Lung (tissue), 12 donors: ENCODE data around the gene ZNHIT2. TPM values are rescaled to one million over a fixed set of nuclear protein-coding genes. Genes with fewer than 3 reads are reported as not detected.

Experiments used
- ATAC-seq: fragments of 200-7000 bp; cut with Tn5 transposase; one replicate; pipeline ENCODE4 v1.9.1; 2020; ENCODE audit warnings: moderate number of reproducible peaks; ENCODE audit not compliant: insufficient read depth, low FRiP score
- DNase-seq, 3 donors: peaks; one replicate each; pipeline ENCODE4 v3.0.0-alpha.2; 2013 to 2017
- H3K27ac ChIP-seq, 2 donors: one replicate each; pipeline ENCODE4 v1.5.1; 2013; ENCODE audit warnings: mild to moderate bottlenecking in 2 of 2, moderate library complexity in 2 of 2, control low read depth in 1 of 2, inconsistent platforms in 1 of 2, low read depth in 1 of 2, low read length in 1 of 2
- H3K27me3 ChIP-seq, 3 donors: one replicate each; pipeline ENCODE4 v1.5.1; 2013; ENCODE audit warnings: low read length in 2 of 3; ENCODE audit not compliant: control insufficient read depth in 3 of 3, insufficient read depth in 3 of 3
- H3K36me3 ChIP-seq, 4 donors: one replicate each; pipeline ENCODE4 v1.5.1; 2013; ENCODE audit warnings: low read length in 4 of 4, mild to moderate bottlenecking in 1 of 4, moderate library complexity in 1 of 4; ENCODE audit not compliant: control insufficient read depth in 4 of 4, insufficient read depth in 4 of 4
- H3K4me1 ChIP-seq, 5 donors: one replicate each; pipeline ENCODE4 v1.5.1; 2013; ENCODE audit warnings: low read length in 5 of 5, mild to moderate bottlenecking in 2 of 5, moderate library complexity in 1 of 5; ENCODE audit not compliant: control insufficient read depth in 5 of 5, insufficient read depth in 5 of 5
- H3K4me3 ChIP-seq: one replicate; pipeline ENCODE4 v1.5.1; 2013; ENCODE audit warnings: mild to moderate bottlenecking, control low read depth, moderate library complexity
- H3K9ac ChIP-seq, 2 donors: one replicate each; pipeline ENCODE4 v1.5.1; 2013; ENCODE audit warnings: low read length in 2 of 2, control low read depth in 1 of 2; ENCODE audit not compliant: insufficient read depth in 1 of 2
- H3K9me3 ChIP-seq, 4 donors: one replicate each; pipeline ENCODE4 v1.5.1; 2013; ENCODE audit warnings: low read length in 3 of 4, mild to moderate bottlenecking in 1 of 4, moderate library complexity in 1 of 4; ENCODE audit not compliant: control insufficient read depth in 4 of 4, insufficient read depth in 3 of 4
- WGBS, 2 donors: extraction: QIAGEN DNeasy Blood & Tissue Kit; methylation state at CpG; one replicate each; pipeline ENCODE4 v1.1.7; 2013; 5-methylcytosine and 5-hydroxymethylcytosine counted together
- polyA plus RNA-seq, 2 donors: library from polyadenylated mRNA; stranded (reverse); fragments of 200-250 nt; gene quantifications; one replicate each; pipeline ENCODE4 v1.2.1, GENCODE V29; 2013
- total RNA-seq, 2 donors: library from RNA; depleted of rRNA in 1 of 2; stranded (reverse); fragments of >200 nt in 1 of 2; gene quantifications; one replicate each; pipeline ENCODE4 v1.2.1, GENCODE V29; 2014 to 2021
- TF ChIP-seq, protein P1 (sequence below): IDR thresholded peaks from 2 replicates; pipeline ENCODE4 v1.5.1; 2012; ENCODE audit warnings: mild to moderate bottlenecking; ENCODE audit errors: control extremely low read depth, extremely low read depth
- donor health status: control.
- donor health status: control.
- donor health status: Bipolar disorder and iron deficiency.
- donor health status: healthy.
- donor health status: DM: yes; HTN: yes; CAD: no.

The ZNHIT2 gene
- total and polyA plus RNA-seq, 4 donors: 6.3 to 23.7 (median 19.5) TPM

DNA sequence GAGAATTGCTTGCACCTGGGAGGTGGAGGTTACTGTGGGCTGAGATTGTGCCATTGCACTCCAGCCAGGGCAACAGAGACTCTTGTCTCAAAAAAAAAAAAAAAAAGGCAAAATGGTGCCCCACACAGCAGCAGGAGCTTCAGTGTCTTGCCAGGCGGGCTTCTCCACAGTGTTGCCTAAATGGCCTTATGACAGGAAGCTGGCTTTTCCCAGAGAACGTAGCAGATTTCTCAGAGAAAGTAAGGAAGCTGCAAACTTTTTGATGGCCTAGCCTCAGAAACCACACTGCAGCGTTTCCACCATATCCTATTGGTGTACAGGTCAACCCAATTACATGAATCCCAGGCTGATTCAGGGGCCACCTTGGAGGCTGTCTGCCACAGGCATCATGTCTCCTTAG is 39.8 kb upstream of the ZNHIT2 start:
- DNase-seq (no peak), ATAC-seq (no peak)
- TF ChIP-seq, protein P1, sequence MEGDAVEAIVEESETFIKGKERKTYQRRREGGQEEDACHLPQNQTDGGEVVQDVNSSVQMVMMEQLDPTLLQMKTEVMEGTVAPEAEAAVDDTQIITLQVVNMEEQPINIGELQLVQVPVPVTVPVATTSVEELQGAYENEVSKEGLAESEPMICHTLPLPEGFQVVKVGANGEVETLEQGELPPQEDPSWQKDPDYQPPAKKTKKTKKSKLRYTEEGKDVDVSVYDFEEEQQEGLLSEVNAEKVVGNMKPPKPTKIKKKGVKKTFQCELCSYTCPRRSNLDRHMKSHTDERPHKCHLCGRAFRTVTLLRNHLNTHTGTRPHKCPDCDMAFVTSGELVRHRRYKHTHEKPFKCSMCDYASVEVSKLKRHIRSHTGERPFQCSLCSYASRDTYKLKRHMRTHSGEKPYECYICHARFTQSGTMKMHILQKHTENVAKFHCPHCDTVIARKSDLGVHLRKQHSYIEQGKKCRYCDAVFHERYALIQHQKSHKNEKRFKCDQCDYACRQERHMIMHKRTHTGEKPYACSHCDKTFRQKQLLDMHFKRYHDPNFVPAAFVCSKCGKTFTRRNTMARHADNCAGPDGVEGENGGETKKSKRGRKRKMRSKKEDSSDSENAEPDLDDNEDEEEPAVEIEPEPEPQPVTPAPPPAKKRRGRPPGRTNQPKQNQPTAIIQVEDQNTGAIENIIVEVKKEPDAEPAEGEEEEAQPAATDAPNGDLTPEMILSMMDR: no peak
- H3K27me3 ChIP-seq: no peaks in the 10 kb centered on the region
- H3K9ac ChIP-seq: no peak overlapping the region
- H3K4me3 ChIP-seq: no peak overlapping the region
- no peaks in the 10 kb centered on the region for H3K36me3 ChIP-seq
- H3K9me3 ChIP-seq: no peaks in the 10 kb centered on the region
- 37 to 64% methylated on average over 3 of the region's 3 CpGs for WGBS, 2 donors
- no peaks in the 10 kb centered on the region for H3K4me1 ChIP-seq
- peak overlapping the region in 1 of 2 donors; percentile 31 for H3K27ac ChIP-seq

DNA sequence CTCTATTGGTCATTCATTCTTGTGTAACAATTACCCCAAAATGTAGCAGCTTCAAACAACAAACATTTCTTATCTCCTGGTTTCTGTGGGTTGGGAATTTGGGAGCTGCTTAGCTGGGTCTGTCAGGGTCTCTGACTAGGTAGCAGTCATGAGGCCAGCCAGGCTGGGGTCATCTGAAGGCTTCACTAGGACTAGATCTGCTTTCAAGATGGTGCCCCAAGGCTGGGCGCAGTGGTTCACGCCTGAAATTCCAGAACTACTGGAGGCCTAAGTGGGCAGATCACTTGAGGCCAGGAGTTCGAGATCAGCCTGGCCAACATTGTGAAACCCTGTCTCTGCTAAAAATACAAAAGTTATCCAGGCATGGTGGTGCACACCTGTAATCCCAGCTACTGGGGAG is 39.4 kb upstream of the ZNHIT2 start:
- H3K4me1 ChIP-seq: no peaks in the 10 kb centered on the region
- no peaks in the 10 kb centered on the region for H3K27me3 ChIP-seq
- TF ChIP-seq, protein P1: no peak
- no peak overlapping the region for H3K27ac ChIP-seq
- ATAC-seq (no peak), DNase-seq (no peak)
- no peaks in the 10 kb centered on the region for H3K9me3 ChIP-seq
- no peak overlapping the region for H3K9ac ChIP-seq
- 87 to 92% methylated on average over 3 of the region's 3 CpGs for WGBS, 2 donors
- H3K4me3 ChIP-seq: no peak overlapping the region
- no peaks in the 10 kb centered on the region for H3K36me3 ChIP-seq

DNA sequence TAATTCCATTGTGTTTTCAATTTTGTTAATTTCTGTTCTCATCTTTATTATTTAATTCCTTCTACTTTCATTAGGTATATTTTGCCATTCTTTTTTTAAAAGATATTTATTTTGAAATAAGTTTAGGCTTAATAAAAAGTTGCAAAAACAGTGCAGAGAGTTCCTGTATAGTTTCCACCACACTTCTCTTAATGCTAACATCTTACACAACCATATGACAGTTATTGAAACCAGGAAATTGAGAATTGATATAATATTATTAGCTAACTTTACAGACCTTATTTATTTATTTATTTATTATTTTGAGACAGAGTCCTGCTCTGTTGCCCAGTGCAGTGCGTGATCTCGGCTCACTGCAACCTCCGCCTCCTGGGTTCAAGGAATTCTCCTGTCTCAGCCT is 38.8 kb upstream of the ZNHIT2 start:
- TF ChIP-seq, protein P1: no peak
- no peaks in the 10 kb centered on the region for H3K27me3 ChIP-seq
- H3K27ac ChIP-seq: no peak overlapping the region
- no peaks in the 10 kb centered on the region for H3K36me3 ChIP-seq
- no peak overlapping the region for H3K9ac ChIP-seq
- no peaks in the 10 kb centered on the region for H3K4me1 ChIP-seq
- DNase-seq (no peak), ATAC-seq (no peak)
- WGBS, 2 donors: 87 to 94% methylated on average over 3 of the region's 3 CpGs
- no peak overlapping the region for H3K4me3 ChIP-seq
- H3K9me3 ChIP-seq: no peaks in the 10 kb centered on the region

DNA sequence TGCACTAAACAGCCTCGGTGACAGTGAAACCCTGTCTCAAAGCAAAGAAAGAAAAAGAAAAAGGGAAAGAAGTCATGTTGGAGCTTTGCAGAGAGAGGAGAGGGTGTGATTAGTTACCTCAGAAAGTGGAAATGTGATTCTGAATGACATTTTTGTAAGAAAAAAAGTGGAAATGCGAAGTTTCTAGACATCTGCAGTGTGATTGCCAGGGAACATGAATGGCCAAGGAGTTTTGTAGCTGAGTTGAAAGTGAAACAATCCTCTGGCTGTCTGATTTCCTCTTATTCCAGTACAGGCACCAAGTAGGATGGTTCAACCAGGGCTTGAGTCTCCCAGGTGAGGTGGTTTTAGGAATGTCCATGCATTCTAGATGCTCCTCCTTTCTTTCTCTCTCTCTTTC is 34.6 kb upstream of the ZNHIT2 start:
- 70 to 71% methylated on average over 2 of the region's 2 CpGs for WGBS, 2 donors
- TF ChIP-seq, protein P1: no peak

More for the DNA sequence above, 34.6 kb upstream of the ZNHIT2 start:
- Histone ChIP-seq H3K4me1 (peaks cover 0 to 6% (median 3%) of the 10 kb centered on the region in 5 donors), H3K9ac (no peak overlapping the region), H3K27ac (no peak overlapping the region), H3K9me3 (no peaks in the 10 kb centered on the region), H3K27me3 (no peaks in the 10 kb centered on the region), H3K36me3 (no peaks in the 10 kb centered on the region), H3K4me3 (no peak overlapping the region)
- DNase-seq (no peak), ATAC-seq (no peak)
